NCI-H526 treated with DMSO at 0.1 percent for 48 hours (cell line): ENCODE results near the gene GGT1.
"Not testable (repeated sequence)": the region's sequence is repeated elsewhere in the genome, so short reads cannot be mapped to it uniquely, and the experiment has no call there.

Experiments
- DNase-seq: peaks from one replicate; lab custom pipeline; 2025; lab: John Stamatoyannopoulos, UW

Gene GGT1

DNA sequence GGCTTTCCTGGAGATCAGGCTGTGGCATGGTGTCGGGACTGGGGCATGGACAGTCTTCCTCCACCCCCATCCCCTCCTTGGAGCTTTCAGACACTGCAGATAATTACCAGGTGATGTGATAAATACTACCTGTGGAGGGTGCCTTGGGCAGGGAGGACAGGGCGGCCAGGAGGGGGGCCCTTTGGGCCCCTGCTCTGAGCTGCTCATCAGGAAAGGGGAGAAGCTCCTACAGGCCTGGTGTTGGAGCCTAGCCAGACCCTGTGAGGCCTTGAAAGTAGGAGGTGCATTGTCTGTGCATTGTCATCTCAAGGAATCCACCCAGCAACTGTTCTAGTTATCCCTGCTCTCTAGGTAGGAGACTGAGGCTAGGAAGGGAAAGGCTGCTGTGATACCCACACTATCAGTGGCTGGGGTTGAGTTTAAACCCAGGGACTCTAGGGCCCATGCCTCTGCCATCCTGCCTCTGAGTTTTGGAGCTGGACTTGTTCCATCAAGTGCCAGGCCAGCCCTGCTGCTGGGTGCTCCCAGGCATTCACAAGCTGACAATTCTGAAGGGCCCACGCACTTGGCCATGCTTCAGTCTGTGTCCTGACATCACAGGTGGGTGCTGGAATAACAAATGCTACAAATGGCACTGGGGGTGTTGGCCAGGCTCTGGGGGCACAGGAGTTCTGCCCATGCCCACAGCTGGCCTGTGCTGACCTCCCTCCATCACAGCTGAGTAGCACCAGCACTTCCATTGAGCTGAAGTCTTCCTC is 2.9 kb upstream of the GGT1 start:
- not testable (repeated sequence) for DNase-seq

DNA sequence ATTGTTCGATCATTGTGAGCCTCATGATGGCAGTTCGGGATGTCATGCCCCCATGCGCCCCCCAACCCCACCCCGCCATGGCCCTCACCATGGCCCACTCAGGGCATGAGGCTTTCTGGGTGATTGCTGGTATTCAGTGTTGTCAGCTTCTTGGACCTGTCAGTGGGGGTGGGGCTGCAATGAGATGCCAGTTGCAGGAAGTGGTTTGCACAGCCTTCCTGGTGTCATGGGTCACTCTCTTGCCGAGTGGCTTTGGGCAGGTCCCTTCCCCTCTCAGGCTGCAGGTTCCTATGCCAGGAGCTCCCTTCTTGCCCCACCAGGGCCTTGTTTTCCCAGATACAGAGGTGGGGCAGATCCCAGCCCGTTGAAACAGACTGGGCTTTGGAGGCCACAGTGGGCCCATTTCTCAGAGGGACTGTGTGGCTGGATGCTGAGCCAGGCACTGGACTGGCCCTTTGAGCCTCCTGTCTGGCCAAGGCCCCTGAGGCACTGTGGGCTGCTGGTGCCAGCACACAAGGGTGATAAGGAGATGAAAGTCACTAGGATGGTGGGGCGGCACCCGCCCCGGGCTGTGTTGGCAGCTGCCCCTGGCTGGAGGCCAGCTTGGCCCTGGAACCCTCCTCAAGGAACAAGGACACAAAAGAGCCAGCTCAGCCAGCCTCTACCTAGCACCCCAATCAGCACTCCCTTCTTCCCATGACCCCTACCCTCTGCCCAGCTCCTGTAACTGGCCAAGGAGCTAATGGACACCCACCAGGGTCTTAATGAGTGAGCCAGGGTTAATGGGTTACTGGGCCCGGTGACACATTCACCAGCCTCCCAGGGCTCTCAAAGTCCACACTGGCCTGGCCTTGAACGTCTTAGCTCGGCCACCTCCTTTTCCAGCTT is 1.5 kb upstream of the GGT1 start:
- DNase-seq: no peak

DNA sequence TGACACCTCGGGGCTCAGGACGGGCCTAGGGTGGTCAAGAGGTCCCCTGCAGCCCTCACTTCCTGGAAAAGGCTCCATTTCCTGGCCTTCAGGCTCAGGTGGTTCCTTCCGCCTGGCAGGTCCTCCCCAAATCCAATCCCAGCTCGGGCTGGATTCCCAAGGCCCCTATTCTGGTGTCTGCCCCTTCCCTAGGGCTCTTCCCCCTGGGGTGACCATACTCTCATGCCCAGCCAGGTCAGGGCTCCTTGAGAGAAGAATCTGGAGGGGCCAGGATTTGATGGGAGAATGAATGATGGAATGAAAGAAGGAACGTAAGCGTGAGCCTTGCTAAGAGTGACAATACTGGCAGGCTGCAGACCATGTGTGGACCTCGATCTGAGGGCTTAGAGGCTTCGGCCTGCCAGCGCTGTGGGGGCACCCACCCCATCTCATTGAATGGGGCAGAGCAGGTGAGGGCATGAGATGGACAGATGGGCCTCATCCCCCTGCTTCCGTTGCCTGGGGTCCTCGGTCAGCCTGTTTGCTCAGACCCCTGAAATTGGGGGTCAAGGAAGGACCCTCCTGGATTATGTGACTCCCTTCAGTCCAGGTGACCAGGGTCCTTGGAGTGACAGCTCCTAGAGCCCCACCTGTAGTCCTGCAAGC is 766 bp upstream of the GGT1 start:
- DNase-seq: not testable (repeated sequence)

DNA sequence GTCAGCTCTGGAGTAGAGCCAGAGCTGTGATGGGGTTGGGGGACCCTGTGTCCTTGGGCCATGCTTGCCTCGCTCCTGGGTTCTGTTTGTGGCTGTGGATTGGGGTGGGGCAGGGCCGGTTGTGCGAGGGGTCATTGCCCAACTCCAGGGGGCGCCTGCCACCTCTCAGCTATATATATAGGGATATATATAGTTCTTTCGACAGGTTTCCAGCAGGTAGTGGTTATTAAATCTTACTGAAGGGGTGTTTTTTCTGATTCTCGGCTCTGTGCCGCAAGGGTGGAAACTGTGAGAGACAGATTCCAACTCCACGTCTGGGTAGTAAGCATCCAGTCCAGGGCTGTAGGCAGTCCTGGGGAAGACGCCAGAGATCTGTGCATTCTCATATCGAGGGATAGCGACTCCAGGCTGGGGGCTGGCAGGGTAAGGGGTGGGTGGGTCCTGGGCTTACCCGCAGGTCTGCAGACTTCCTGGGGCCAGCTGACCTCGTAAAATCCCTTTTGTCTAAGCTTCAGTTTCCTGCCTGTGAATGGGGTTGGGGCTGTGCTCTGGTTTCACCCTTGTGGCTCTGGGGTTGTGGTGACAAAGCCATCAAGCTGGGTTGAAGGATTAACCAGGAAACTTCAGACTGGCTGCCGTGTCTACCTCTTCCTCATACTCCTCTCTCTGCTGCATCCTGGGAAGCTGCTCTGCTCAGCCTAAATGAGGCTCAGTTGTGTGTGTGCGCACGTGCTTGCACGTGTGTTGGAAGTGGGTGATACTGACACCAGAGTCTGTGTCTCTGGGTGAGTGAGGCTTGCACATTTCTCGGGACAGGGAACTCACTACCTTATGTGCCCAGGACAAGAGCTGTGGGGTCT is 1.0 kb downstream of the GGT1 start:
- DNase-seq: not testable (repeated sequence)

DNA sequence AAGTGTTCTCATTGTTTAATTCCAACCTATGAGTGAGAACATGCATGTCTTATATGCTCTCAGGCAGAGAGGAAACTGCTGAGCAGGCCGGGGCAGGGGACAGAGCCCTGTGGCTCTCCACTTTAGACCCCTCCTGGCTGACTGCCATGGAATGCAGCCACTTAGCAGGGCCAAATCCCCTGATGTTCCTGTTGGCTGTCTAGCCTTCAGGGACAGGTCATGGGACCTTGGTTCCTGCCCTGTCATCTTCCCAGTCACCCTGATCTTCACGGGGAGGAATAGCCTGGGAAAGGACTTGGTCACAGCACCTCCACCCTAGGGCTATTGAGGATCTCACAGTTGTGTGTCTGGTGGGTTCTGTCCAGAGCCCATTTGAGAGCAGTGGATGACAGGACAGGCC is 3.3 kb downstream of the GGT1 start:
- DNase-seq: not testable (repeated sequence)

DNA sequence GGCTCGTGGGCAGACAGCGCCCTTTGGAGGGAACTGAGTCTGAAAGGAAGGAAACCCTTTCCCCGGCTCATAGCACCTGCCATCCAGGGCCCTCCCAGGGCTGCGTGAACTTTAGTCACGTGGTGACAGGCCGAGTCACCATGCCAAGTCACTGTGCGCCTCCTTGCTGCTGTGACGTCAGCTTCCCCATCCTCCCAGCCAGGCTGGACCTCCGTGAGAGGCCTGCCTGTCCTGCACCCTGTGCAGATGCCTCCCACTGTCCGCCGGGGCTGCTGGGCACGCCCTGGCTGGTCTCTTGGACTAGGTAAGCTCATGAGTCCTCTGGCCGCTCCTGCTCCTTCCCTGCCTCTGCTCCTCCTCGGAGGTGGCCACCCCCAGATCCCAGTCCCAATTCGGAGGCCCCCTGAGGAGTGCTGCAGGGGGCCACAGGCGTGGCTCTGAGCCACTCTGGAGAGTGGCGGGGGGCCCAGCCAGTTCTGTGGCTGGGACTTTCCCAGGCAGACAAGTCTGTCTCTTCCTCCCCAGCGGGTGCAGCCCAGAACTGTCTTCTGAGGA is 4.5 kb downstream of the GGT1 start:
- not testable (repeated sequence) for DNase-seq

DNA sequence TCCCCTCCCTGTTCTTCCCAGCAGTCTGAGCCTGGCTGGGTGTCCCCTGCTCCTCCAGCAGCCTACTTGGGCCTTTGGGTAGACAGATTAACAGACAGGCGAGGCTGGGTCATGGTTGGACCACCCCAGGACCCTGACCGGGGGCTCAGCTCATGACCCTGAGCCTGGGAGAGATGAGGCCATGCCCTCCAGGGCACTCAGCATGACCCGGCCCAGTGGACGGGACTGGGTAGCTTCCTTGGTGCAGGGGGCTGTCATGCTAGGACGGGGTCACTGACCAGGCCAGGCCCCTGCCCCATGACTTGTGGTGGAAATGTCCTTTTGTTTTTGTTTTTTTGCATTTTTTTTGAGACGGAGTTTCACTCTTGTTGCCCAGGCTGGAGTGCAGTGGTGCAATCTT is 5.3 kb downstream of the GGT1 start:
- DNase-seq: not testable (repeated sequence)

DNA sequence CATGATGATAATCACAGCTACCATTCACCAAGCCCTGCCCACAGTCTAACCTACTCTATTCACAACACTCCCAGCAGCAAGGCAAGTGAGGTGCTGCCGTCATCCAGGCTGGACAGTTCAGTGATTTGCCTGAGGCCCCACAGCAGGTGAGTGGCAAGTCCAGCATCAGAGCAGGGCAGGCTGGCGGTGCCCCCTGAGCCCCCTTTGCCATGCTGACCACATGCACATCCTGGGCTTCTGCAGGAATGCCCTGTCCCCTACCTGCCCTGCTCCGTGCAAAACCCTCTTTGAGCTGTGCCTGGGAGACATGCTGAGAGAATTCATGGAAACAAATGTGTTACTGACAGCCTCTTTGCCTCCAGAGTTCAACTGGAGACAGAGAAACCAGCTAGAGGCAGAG is 6.9 kb downstream of the GGT1 start:
- not testable (repeated sequence) for DNase-seq

DNA sequence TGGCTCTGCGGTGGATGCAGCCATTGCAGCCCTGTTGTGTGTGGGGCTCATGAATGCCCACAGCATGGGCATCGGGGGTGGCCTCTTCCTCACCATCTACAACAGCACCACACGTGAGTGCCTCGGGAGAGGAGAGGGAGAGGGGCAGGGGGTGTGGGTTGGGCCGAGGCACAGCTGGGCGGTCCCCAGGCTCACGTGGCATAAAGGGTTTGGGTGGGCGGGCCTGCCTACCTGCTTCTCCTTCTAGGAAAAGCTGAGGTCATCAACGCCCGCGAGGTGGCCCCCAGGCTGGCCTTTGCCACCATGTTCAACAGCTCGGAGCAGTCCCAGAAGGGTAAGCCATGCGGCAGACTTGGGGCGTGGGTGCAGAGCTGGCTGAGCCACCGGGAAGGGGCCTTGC is 11.8 kb downstream of the GGT1 start:
- DNase-seq: not testable (repeated sequence)

DNA sequence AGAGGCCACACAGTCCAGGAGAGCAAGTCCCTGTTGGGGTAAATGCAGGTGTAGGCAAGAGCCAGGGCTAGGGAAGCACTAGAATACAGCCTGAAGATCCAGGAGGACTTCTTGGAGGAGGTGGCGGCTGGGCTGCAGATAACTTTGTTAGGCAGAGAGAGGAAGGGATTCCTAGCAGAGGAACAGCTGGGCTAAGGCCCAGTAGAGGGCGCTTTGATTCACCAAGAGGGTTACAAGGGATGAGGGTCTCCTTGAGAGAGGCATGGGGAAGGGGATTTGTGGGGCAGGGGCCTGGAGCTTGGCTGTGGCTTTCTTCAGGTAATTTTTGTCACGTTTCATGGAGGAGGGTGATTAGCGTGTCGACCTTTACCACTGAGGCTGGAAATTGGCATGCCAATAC is 18.3 kb downstream of the GGT1 start:
- DNase-seq: not testable (repeated sequence)

DNA sequence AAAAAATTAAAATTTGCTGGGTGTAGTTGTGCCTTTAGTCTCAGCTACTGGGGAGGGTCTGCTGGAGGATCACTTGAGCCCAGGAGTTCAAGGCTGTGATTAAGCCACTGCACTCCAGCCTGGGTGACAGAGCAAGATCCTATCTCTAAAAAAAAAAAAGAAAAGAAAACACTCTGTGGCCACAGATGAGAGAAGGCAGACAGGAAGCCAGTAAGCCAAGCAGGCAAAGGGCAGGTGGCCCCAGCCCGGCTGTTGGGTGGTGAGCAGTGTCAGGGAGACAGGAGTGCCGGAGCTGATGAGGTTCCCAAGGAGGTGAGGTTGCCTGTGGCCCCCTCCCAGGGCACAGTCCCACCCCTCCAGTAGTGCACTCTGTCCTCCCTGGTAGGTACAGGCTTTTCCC is 19.6 kb downstream of the GGT1 start:
- DNase-seq: not testable (repeated sequence)

DNA sequence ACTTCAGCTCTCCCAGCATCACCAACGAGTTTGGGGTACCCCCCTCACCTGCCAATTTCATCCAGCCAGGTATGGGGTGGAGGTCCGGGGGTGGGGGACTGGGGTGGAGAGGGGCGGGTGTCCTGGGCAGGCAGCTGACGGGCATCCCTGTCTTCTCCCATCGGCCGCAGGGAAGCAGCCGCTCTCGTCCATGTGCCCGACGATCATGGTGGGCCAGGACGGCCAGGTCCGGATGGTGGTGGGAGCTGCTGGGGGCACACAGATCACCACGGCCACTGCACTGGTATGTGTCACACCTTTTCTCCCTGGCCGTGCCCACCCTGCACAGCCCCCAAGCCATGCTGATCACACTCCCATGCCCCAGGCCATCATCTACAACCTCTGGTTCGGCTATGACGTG is 24.9 kb downstream of the GGT1 start:
- not testable (repeated sequence) for DNase-seq

DNA sequence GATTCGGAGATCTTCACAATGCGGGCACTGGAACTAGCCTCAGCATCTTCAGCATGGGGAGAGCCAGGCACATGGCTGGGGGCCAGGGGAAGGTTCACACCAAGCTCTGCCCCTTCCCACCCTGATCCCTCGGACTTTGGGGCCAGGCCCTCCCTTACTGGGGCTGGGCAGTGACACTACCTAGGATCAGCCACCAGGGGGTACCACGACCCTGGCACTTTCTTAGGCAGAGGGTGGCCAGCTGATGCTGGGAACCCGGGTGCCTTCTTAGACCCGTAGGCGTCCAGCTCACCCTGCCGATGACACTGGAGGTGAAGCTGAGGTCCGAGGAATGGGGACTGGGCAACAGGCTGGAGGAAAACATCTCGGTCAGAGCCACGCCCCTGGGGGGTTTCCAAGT is 26.1 kb downstream of the GGT1 start:
- DNase-seq: not testable (repeated sequence)

DNA sequence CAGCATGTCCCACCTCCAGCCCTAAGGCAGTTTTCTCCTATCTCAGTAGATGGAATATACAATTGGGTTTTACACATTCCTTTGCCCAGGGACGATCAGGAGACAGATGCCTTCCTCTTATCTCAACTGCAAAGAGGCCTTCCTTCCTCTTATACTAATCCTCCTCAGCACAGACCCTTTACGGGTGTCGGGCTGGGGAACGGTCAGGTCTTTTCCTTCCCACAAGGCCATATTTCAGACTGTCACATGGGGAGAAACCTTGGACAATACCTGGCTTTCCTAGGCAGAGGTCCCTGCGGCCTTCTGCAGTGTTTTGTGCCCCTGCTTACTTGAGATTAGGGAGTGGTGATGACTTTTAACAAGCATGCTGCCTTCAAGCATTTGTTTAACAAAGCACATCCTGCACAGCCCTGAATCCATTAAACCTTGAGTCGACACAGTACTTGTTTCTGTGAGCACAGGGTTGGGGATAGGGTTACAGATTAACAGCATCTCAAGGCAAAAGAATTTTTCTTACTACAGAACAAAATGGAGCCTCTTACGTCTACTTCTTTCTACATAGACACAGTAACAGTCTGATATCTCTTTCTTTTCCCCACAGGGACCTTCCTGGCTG is 27.9 kb downstream of the GGT1 start:
- DNase-seq: not testable (repeated sequence)

DNA sequence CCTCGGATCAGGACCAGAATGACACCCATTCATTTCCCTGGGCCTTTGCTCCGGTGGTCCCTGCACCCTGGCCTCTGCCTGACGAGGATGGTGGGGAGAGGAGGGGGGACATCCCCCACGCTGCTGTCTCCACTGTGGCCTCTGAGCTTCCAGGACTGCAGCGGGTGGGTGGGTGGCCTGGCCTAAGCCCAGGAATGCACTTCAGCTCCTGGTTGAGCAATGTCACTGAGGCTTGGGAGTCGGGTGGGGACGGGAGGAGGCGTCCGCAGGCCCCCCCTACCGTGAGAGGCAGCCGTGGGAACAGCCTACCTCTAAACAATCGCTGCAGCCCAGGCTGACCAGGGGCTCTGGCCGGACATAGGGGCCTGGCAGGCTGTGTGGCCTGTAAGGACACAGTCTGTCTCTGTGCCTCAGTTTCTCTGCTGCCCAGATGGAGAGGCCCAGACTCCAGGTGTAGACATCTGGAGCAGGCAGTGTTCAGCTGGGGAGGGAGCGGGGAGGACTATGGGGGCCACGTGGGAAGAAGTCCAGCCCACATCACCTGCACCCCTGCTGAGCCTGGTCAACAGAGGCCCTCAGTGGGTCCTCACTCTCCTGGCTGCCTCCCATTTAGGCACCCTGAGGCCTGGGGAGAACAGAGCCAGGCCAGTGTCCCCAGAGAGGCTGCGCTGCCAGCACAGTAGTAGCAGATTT is 28.6 kb downstream of the GGT1 start:
- DNase-seq: not testable (repeated sequence)

DNA sequence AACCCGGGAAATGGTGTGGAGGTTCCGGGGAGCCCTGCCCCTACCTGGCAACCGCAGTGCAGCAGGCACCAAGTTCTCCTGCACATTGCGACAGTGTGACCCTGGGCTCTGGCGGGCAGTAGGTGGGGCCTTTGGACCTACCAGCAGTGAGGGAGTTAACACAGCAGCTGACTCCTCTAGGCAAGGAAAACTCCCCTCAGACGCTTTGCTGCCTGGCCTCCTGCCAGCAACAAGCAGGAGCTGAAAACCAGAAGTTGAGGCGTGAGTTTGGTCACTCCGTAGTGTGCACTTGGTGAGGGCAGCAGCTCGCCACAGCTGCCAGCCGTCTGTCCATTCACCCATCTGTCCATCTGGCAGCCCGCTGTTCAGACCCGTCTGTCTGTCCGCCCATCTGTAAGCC is 29.6 kb downstream of the GGT1 start:
- DNase-seq: not testable (repeated sequence)

DNA sequence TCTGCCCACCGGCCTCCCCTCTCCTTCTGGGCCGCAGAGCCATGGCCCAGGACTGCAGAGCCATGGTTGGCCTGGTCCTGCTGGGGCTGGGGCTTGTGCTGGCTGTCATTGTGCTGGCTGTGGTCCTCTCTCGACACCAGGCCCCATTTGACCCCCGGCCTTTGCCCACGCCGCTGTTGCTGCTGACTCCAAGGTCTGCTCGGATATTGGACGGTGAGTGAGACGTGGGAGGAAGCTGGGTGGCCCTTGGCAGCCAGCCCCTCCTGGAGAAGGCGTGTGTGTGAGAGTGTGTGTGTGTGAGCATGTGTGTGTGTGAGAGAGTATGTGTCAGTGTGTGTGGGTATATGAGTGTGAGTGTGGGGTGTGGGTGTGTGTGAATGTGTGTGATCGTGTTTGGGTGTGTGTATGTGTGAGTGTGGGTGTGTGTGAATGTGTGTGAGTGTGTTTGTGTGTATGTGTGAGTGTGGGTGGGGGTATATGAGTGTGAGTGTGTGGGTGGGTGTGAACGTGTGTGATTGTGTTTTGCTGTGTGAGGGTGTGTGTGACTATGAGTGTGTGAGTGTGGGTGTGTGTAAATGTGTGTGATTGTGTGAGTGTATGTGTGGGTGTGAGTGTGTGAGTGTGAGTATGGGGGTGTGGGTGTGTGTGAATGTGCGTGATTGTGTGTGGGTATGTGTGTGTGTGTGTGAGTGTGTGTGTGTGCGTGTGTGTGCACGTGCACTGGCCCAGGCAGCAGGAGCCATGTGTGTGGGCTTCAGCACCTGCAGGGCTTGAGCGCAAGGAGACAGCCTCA is 30.4 kb downstream of the GGT1 start:
- not testable (repeated sequence) for DNase-seq

DNA sequence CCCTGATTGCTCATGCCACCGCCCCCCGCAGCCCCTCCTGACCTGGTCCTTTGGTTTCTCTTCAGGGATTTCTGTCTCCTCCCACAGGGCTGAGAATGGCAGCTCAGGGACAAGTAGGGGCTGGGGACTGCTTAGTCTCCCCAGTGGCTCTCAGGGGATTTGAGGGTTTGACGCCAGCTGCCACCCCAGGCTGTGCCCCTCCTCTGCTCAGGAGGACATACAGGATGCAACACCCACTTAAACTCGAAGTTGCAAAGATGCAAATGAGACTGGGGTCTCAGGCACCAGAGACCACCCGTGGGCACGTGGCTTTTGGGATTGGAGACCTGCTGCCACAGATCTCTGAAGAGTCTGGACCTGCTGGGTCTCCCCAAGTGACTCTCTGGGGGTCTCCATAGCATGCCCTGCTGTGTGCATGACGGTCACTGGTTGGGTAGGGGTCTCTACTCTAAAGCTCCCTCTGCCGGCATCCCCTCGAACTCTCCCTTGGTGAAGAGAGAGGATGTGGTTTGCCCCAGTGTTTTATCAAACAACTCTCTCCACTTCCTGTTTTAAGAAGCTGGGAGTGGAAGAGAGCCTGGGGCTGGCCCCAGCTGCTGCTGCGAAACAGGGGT is 31.9 kb downstream of the GGT1 start:
- not testable (repeated sequence) for DNase-seq

DNA sequence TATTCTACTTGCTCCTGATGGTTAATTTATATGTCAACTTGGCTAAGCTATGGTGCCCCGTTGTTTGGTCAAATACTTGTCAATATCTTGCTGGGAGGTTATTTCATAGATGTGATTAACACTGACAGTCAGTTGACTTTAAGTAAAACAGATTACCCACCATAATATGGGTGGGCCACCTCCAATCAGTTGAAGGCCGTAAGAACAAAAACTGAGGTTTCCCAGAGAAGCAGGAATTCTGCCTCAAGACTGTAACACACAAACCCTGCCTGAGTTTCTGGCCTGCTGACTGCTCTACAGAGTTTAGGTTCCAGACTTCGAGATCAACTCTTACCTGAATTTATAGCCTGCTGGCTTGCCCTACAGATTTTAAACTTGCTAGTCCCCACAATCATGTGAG is 33.5 kb downstream of the GGT1 start:
- not testable (repeated sequence) for DNase-seq
